ENCODE data around the gene PCDH9. TPM values are rescaled to one million over a fixed set of nuclear protein-coding genes. Genes with fewer than 3 reads are reported as not detected.

The PCDH9 gene
- total and polyA plus RNA-seq, 2 of the 4 experiments (the other 2 are of a cell fraction), result 2.2 to 10.2 TPM

DNA sequence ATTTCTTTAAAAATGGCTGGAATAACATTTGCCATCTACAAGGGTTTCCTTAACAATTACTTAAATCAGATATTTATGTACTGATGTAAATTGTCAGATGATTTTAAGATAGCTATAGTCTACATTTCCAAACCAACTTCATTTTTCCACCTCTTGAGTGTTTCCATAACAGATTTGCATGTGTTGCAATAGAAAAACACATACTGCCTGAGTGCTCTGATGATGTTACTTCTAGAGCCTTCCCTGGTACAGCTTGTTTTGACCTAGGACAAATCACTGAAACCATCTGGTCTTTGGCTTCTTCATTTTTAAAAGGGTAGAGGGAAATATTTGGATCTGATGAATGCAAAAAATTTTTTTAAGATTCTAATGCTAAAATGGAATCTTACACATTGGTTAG lies 245.9 kb downstream of the PCDH9 start:
- in situ Hi-C loops (cut with MboI; ENCODE audit: low sequenced_read_pairs) (no loop called here), intact Hi-C loops (cut with micrococcal nuclease) (no loop called here), dilution Hi-C loops (cut with HindIII; ENCODE audit: low sequenced_read_pairs, unreplicated experiment) (no loop called here)
- no peak overlapping the region for H3K23ac ChIP-seq (ENCODE audit: low read depth, low read length)
- no peaks in the 10 kb centered on the region for H3K9me1 ChIP-seq (ENCODE audit: insufficient read depth, low read length)
- no peak overlapping the region for H2BK120ac ChIP-seq (ENCODE audit: low read depth, low read length)
- no peak overlapping the region for H4K91ac ChIP-seq (ENCODE audit: insufficient read depth, low read depth, low read length)
- BruUV-seq (replicated peaks), result no TSS peak
- H4K5ac ChIP-seq (ENCODE audit: low read depth, low read length), result no peak overlapping the region
- no peak overlapping the region for H3K9ac ChIP-seq (ENCODE audit: low read depth, low read length)
- CTCF ChIA-PET, result no interaction called here
- H4K8ac ChIP-seq (ENCODE audit: low read depth in 2 of 2, low read length in 2 of 2), result no peak overlapping the region
- no peak overlapping the region for H2AK5ac ChIP-seq (ENCODE audit: low read depth, low read length)
- H2AK9ac ChIP-seq (replicated peaks; ENCODE audit: low read depth, low read length, poor library complexity), result no peak overlapping the region
- H3K27ac ChIP-seq (ENCODE audit: insufficient read depth, low read length), result no peak overlapping the region
- H3K4me1 ChIP-seq (ENCODE audit: control insufficient read depth, insufficient read depth, low read length), result no peaks in the 10 kb centered on the region
- no peak overlapping the region for H3K4me3 ChIP-seq (ENCODE audit: insufficient read depth, low read depth, low read length)
- H4K20me1 ChIP-seq (ENCODE audit: insufficient read depth, low read length), result no peaks in the 10 kb centered on the region
- ATAC-seq (ENCODE audit: low read depth) (peak; percentile 29; the same call in 1 of the 2 replicates), DNase-seq (peak; percentile 5)
- no peak overlapping the region for H3K4ac ChIP-seq (ENCODE audit: low read depth, low read length)
- H2BK20ac ChIP-seq (ENCODE audit: low read depth, low read length), result no peak overlapping the region
- H3K36me3 ChIP-seq (ENCODE audit: control insufficient read depth, insufficient read depth, low read length), result no peaks in the 10 kb centered on the region
- H3K14ac ChIP-seq (replicated peaks; ENCODE audit: low read depth, low read length), result no peak overlapping the region
- no peaks in the 10 kb centered on the region for H3K27me3 ChIP-seq (ENCODE audit: control insufficient read depth, insufficient read depth, low read length)
- POLR2A ChIA-PET (ENCODE audit: unreplicated experiment), result no interaction called here
- H3K4me2 ChIP-seq (ENCODE audit: low read depth, low read length), result no peak overlapping the region
- H2BK15ac ChIP-seq (ENCODE audit: low read depth, low read length), result no peak overlapping the region
- no peaks in the 10 kb centered on the region for H3K79me1 ChIP-seq (ENCODE audit: low read depth in 1 of 2, low read length in 2 of 2)
- TF ChIP-seq CEBPB (IDR thresholded peaks at IDR 0.05; ENCODE audit: low read depth, low read length) (0 out of 2 replicates have a peak, but pooled peaks have one; percentile 35), MAZ (IDR thresholded peaks at IDR 0.05; ENCODE audit: borderline replicate concordance, low read depth, low read length) (no peak)
- H3K18ac ChIP-seq (ENCODE audit: low read depth, low read length), result no peak overlapping the region
- H3K56ac ChIP-seq (ENCODE audit: extremely low read depth, insufficient read depth, low read length), result no peak overlapping the region
- H3K9me3 ChIP-seq (ENCODE audit: control insufficient read depth, insufficient read depth, low read length), result no peaks in the 10 kb centered on the region
- H2AFZ ChIP-seq (replicated peaks; ENCODE audit: low read length, poor library complexity), result no peak overlapping the region
- H2BK5ac ChIP-seq (ENCODE audit: low read depth, low read length, poor library complexity, severe bottlenecking), result no peak overlapping the region

All from IMR-90 (cell line).